Left ventricle myocardium inferior (tissue), 1 donor: ENCODE data around the gene SPECC1L. TPM values are rescaled to one million over a fixed set of nuclear protein-coding genes. Genes with fewer than 3 reads are reported as not detected.

Experiments used
- DNase-seq: peaks from one replicate; pipeline ENCODE4 v3.0.0-alpha.2; 2020
- H3K27ac ChIP-seq: fragments of 200-600 bp; replicated peaks from 2 replicates; pipeline ENCODE4 v1.8.0; 2021
- H3K27me3 ChIP-seq: fragments of 200-600 bp; 2 replicates; pipeline ENCODE4 v1.8.0; 2021; ENCODE audit warnings: low read depth
- H3K36me3 ChIP-seq: fragments of 200-600 bp; 2 replicates; pipeline ENCODE4 v1.8.0; 2021
- H3K4me1 ChIP-seq: fragments of 200-600 bp; 2 replicates; pipeline ENCODE4 v1.8.0; 2021
- H3K4me3 ChIP-seq: fragments of 200-600 bp; 2 replicates; pipeline ENCODE4 v1.8.0; 2021; ENCODE audit warnings: mild to moderate bottlenecking, moderate library complexity
- H3K9me3 ChIP-seq: fragments of 200-600 bp; replicated peaks from 2 replicates; pipeline ENCODE4 v1.8.0; 2021
- intact Hi-C: fragments of 100-400 bp; cut with micrococcal nuclease; formaldehyde crosslinking; loops from one replicate; pipeline ENCODE4 v1.11.0; 2022
- total RNA-seq: library from RNA; stranded (reverse); fragmentation: NEBNext Ultra II Directional; extraction: Animal tissue kit (Norgen Biotek cat#: 25700); gene quantifications from one replicate; pipeline ENCODE4 v1.2.1, GENCODE V29; 2021
- TF ChIP-seq, protein P1 (sequence below): fragments of 200-600 bp; IDR thresholded peaks from 2 replicates; pipeline ENCODE4 v1.8.0; 2021; ENCODE audit warnings: antibody characterized with exemption, mild to moderate bottlenecking, borderline replicate concordance
- donor health status: DM: no; HTN: yes; CAD: no; lungs with severe emphysema.

The SPECC1L gene
- total RNA-seq, 1 donor from 2014 or later: 51.9 TPM

DNA sequence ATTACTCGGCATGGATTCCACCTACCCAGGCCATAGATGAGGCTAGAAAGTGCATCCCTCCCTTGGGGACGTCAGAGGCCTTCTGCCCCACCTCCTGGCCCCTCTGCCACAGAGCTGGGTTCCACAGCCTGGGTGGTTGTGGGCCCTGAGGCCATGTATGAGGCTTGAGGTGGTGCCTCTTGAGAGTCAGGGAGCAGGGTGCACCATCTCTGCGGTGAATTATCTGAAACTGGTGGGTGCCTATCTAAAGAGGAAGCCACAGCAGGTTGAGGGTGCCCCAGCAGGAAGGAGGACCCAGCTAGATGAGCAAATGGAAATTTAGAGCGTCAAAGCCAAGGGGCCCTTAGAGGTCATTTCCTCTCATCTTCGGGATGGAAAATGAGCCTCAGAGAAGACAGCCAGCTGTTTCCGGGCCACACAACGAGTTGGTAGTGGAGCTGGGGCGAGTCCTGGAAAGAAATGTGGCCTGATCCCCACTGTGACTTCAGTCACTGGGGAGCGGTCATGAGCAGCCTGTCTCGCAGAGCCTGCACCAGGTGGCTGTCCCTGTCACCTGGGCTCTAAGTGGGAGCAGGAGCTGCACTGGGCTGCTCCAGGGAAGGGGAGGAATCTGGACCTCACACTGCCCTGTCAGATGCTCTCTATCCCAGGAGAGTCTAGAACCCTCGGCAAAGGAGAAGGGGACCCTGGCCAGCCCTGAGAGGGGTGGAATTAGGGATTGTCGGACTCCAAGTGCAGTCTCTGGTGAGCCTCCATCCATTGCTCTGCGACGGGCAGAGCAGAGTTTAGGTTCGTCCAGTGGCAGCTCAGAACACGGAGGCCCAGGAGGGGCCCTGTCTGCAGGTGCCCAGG lies 164.1 kb downstream of the SPECC1L start:
- DNase-seq: no peak
- TF ChIP-seq, protein P1, sequence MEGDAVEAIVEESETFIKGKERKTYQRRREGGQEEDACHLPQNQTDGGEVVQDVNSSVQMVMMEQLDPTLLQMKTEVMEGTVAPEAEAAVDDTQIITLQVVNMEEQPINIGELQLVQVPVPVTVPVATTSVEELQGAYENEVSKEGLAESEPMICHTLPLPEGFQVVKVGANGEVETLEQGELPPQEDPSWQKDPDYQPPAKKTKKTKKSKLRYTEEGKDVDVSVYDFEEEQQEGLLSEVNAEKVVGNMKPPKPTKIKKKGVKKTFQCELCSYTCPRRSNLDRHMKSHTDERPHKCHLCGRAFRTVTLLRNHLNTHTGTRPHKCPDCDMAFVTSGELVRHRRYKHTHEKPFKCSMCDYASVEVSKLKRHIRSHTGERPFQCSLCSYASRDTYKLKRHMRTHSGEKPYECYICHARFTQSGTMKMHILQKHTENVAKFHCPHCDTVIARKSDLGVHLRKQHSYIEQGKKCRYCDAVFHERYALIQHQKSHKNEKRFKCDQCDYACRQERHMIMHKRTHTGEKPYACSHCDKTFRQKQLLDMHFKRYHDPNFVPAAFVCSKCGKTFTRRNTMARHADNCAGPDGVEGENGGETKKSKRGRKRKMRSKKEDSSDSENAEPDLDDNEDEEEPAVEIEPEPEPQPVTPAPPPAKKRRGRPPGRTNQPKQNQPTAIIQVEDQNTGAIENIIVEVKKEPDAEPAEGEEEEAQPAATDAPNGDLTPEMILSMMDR: no peak
- H3K9me3 ChIP-seq: no peaks in the 10 kb centered on the region
- H3K36me3 ChIP-seq: no peaks in the 10 kb centered on the region
- peaks cover 74% of the 10 kb centered on the region for H3K4me1 ChIP-seq
- no peak overlapping the region for H3K4me3 ChIP-seq
- intact Hi-C loops: no loop called here
- H3K27ac ChIP-seq: peak overlapping the region; percentile 79
- H3K27me3 ChIP-seq: no peaks in the 10 kb centered on the region

DNA sequence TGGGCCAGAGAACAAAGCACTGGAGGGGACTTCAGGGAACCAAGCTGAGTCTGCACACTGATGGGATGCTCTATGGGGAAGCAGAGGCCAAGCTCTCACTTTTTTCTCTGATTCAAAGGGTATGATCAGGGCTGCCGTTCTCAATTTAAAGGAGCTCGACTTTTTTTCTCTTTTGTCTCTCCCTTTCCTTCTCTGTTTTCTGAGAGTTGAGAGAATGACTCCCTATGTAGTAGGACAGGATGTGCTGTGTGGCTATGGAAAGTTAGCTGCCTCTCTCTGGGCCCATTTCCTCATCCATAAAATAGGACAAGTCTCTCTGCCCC lies 164.7 kb downstream of the SPECC1L start:
- no peak overlapping the region for H3K4me3 ChIP-seq
- intact Hi-C loops: no loop called here
- H3K9me3 ChIP-seq: no peaks in the 10 kb centered on the region
- TF ChIP-seq, protein P1: no peak
- H3K27ac ChIP-seq: peak overlapping the region; percentile 79
- DNase-seq: no peak
- peaks cover 74% of the 10 kb centered on the region for H3K4me1 ChIP-seq
- no peaks in the 10 kb centered on the region for H3K36me3 ChIP-seq
- no peaks in the 10 kb centered on the region for H3K27me3 ChIP-seq

DNA sequence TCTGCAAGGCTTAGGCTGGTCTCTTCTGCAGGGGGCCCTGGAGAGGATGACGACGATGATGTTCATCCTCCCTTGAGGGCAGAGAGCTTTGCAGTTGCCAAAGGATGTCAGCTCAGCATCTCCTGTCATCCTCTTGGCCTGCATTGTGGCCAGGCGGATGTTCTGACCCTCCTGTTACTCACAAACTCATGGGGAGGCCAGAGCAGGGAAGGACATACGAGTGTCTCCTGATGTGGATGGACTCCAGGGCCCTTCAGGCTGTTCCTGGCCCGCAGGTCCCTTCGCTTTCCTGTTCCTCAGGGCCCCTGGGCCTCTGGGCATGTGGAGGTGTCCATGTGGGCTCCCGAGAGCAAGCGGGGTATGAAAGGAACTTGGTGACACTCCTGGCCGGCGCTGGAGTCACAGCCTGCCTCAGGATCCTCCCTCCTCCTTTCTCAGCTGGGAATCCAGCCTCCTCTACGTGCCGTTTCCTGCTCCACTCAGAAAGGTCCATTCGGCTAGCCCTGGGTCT lies 165.3 kb downstream of the SPECC1L start:
- DNase-seq: no peak
- H3K4me3 ChIP-seq: no peak overlapping the region
- peaks cover 74% of the 10 kb centered on the region for H3K4me1 ChIP-seq
- H3K27me3 ChIP-seq: no peaks in the 10 kb centered on the region
- H3K9me3 ChIP-seq: no peaks in the 10 kb centered on the region
- intact Hi-C loops: no loop called here
- H3K36me3 ChIP-seq: no peaks in the 10 kb centered on the region
- TF ChIP-seq, protein P1: no peak
- H3K27ac ChIP-seq: peak overlapping the region; percentile 79

DNA sequence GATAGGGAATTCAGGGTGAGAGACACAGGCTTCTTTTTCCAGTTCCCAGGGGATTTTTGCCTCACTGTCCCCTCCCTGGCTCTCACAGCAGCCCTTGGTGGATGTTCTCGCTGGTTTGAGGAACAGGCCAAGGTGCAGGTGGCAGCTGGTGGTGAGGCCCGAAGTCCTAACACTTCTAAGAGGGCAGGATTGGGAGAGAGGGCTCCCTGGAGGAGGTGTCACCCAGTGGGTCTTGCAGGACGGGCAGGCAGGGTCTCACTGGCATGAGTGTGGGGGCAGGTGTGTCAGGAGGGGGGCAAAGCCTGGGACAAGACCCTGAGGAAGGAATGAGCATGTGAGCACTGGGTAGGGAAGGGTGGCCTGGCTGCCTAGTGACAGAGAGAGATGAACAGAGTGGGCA lies 165.9 kb downstream of the SPECC1L start:
- H3K4me1 ChIP-seq: peaks cover 74% of the 10 kb centered on the region
- no peak overlapping the region for H3K4me3 ChIP-seq
- H3K27ac ChIP-seq: peak overlapping the region; percentile 79
- TF ChIP-seq, protein P1: no peak
- H3K36me3 ChIP-seq: no peaks in the 10 kb centered on the region
- no peaks in the 10 kb centered on the region for H3K9me3 ChIP-seq
- no peak for DNase-seq
- intact Hi-C loops: no loop called here
- H3K27me3 ChIP-seq: no peaks in the 10 kb centered on the region

DNA sequence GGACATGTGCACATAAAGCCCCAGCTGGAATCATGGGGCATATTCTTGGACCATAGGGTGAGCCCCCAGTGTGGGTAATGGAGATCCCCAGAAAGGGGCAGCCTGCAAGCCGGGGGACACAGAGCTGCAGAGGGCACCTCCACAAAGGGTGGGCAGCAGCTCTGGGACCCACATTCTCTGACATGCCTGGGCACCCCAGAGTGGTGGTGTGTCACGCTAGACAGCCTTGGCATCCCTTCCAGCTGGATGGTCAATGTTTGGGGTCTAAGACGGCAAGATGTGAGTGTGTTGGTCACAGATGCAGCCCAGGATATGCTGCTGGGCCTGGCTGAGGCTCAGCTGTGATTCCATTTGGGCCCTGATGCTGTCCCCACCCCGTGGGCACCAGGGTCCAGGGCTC lies 166.5 kb downstream of the SPECC1L start:
- no peaks in the 10 kb centered on the region for H3K27me3 ChIP-seq
- H3K4me3 ChIP-seq: no peak overlapping the region
- H3K27ac ChIP-seq: peak overlapping the region; percentile 79
- H3K36me3 ChIP-seq: no peaks in the 10 kb centered on the region
- no peak for DNase-seq
- intact Hi-C loops: no loop called here
- H3K9me3 ChIP-seq: no peaks in the 10 kb centered on the region
- TF ChIP-seq, protein P1: no peak
- peaks cover 76% of the 10 kb centered on the region for H3K4me1 ChIP-seq
